DOHH2 (cell line): ENCODE results near the gene FZD7.

Source experiments
- H3F3A ChIP-seq: fragments of 200-600 bp; sonication (generic), shearing (Covaris generic); 2 replicates; pipeline ENCODE4 v1.6.0; 2016; ENCODE audit warnings: antibody characterized with exemption, mild to moderate bottlenecking; ENCODE audit not compliant: control insufficient read depth, insufficient read depth
- H3K27ac ChIP-seq: fragments of 200-600 bp; sonication (generic); 2 replicates; pipeline ENCODE4 v1.5.1; 2014; ENCODE audit warnings: low read depth, mild to moderate bottlenecking, low read length, moderate library complexity
- H3K27me3 ChIP-seq: fragments of 200-600 bp; sonication (generic); 2 replicates; pipeline ENCODE4 v1.6.1; 2014; ENCODE audit warnings: mild to moderate bottlenecking, low read length, mixed read lengths; ENCODE audit not compliant: control insufficient read depth
- H3K36me3 ChIP-seq: fragments of 200-600 bp; sonication (generic); 2 replicates; pipeline ENCODE4 v1.6.1; 2014; ENCODE audit warnings: mild to moderate bottlenecking, low read length, moderate library complexity, mixed read lengths; ENCODE audit not compliant: control insufficient read depth
- H3K4me1 ChIP-seq: fragments of 200-600 bp; sonication (generic); 2 replicates; pipeline ENCODE4 v1.6.1; 2014; ENCODE audit warnings: mild to moderate bottlenecking, low read length, mixed read lengths; ENCODE audit not compliant: control insufficient read depth
- H3K4me2 ChIP-seq: fragments of 200-600 bp; sonication (generic); 2 replicates; pipeline ENCODE4 v1.6.0; 2014; ENCODE audit warnings: mild to moderate bottlenecking, low read length, moderate library complexity
- H3K4me3 ChIP-seq: fragments of 200-600 bp; sonication (generic); 2 replicates; pipeline ENCODE4 v1.5.1; 2014; ENCODE audit warnings: mild to moderate bottlenecking, low read length, mixed read lengths
- H3K79me2 ChIP-seq: fragments of 200-600 bp; sonication (generic); 2 replicates; pipeline ENCODE4 v1.6.1; 2014; ENCODE audit warnings: mild to moderate bottlenecking, low read length, mixed read lengths; ENCODE audit not compliant: control insufficient read depth
- H3K9me2 ChIP-seq: fragments of 200-600 bp; sonication (generic); replicated peaks from 2 replicates; pipeline ENCODE4 v1.6.1; 2014; ENCODE audit warnings: mild to moderate bottlenecking, low read length, mixed read lengths; ENCODE audit not compliant: control insufficient read depth
- H3K9me3 ChIP-seq: fragments of 200-600 bp; sonication (generic); 2 replicates; pipeline ENCODE4 v1.6.1; 2014; ENCODE audit warnings: antibody characterized with exemption, low read length, mixed read lengths; ENCODE audit not compliant: control insufficient read depth, insufficient read depth
- H4K20me1 ChIP-seq: fragments of 200-600 bp; sonication (generic); 2 replicates; pipeline ENCODE4 v1.6.0; 2014; ENCODE audit warnings: low read depth, mild to moderate bottlenecking, antibody characterized with exemption, low read length, moderate library complexity; ENCODE audit not compliant: control insufficient read depth, insufficient read depth
- EZH2phosphoT487 ChIP-seq: fragments of 200-600 bp; sonication (generic); IDR thresholded peaks from 2 replicates; pipeline ENCODE4 v1.6.1; 2017; ENCODE audit warnings: borderline replicate concordance, mild to moderate bottlenecking, antibody characterized with exemption, low read length, moderate library complexity, mixed read lengths
- TF ChIP-seq, protein P1 (sequence below): fragments of 200-600 bp; sonication (generic); IDR thresholded peaks from one replicate; pipeline ENCODE4 v1.5.1; 2014; ENCODE audit warnings: antibody characterized with exemption, mild to moderate bottlenecking, low read depth, low read length; ENCODE audit not compliant: poor library complexity, severe bottlenecking

The FZD7 gene

DNA sequence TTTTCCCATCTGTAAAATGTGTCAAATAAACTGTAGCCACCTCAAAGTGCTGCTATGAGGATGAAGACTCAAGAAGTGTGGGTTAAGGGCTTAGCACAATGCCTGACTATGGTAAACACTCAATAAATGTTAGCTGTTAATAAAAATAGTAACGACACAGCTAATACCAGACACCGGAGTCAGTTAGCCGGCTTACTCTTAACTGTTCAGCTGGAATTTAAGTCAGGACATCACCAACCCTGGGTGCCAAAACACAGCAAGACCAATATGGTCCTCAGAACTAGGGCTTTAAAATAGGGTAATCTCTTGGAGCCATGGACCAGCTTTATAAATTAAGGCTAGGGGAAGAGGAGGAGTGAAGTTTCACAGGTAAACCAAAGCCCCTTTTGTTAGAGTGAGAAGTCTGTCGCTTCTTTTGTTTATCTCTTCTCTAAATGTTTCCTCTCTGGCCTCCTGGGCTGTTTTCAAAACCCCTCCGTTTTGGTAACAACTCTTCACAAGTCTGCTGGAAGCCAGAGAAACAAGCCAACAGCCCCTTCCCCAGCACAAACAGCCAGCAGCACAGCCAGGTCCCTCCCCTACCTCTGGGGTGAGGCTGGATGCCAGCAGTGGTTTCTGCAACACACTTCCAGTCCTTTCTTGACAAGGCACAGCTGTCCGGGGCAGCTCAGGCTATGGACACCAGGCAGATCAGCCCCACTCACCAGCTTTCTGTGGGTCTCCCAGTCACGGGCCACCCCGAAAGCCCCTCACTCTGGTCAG lies 13.8 kb upstream of the FZD7 start:
- H3K9me2 ChIP-seq, result no peaks in the 10 kb centered on the region
- H3K27ac ChIP-seq, result no peak overlapping the region
- TF ChIP-seq, protein P1, sequence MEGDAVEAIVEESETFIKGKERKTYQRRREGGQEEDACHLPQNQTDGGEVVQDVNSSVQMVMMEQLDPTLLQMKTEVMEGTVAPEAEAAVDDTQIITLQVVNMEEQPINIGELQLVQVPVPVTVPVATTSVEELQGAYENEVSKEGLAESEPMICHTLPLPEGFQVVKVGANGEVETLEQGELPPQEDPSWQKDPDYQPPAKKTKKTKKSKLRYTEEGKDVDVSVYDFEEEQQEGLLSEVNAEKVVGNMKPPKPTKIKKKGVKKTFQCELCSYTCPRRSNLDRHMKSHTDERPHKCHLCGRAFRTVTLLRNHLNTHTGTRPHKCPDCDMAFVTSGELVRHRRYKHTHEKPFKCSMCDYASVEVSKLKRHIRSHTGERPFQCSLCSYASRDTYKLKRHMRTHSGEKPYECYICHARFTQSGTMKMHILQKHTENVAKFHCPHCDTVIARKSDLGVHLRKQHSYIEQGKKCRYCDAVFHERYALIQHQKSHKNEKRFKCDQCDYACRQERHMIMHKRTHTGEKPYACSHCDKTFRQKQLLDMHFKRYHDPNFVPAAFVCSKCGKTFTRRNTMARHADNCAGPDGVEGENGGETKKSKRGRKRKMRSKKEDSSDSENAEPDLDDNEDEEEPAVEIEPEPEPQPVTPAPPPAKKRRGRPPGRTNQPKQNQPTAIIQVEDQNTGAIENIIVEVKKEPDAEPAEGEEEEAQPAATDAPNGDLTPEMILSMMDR, result no peak
- TF ChIP-seq EZH2phosphoT487, result no peak
- no peaks in the 10 kb centered on the region for H4K20me1 ChIP-seq
- H3K79me2 ChIP-seq, result no peaks in the 10 kb centered on the region
- no peaks in the 10 kb centered on the region for H3K4me1 ChIP-seq
- no peaks in the 10 kb centered on the region for H3F3A ChIP-seq
- no peaks in the 10 kb centered on the region for H3K36me3 ChIP-seq
- H3K4me2 ChIP-seq, result no peak overlapping the region
- H3K27me3 ChIP-seq, result no peaks in the 10 kb centered on the region
- H3K4me3 ChIP-seq, result no peak overlapping the region
- no peaks in the 10 kb centered on the region for H3K9me3 ChIP-seq

DNA sequence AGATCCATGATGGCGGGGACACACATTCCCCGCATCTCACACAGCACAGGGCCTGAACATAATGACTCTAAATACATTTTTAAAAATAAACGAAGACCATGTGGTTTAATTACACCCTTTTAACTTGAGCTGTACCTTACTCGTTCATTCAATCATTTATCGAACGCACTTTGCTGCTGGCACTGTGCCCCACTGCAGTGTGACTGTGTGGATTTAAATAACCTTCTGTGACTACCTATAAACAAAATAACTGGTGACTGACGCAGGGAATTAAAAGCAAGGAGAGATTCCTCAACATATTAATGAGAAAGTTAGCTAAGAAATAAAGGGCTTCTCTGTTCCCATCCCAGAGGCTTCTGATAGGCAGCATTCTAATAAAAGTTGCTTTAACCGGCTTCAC lies 10.9 kb upstream of the FZD7 start:
- no peaks in the 10 kb centered on the region for H3K79me2 ChIP-seq
- no peaks in the 10 kb centered on the region for H3K4me1 ChIP-seq
- H3K4me3 ChIP-seq, result no peak overlapping the region
- H3K36me3 ChIP-seq, result no peaks in the 10 kb centered on the region
- no peaks in the 10 kb centered on the region for H3F3A ChIP-seq
- TF ChIP-seq, protein P1, result no peak
- TF ChIP-seq EZH2phosphoT487, result no peak
- H3K27ac ChIP-seq, result no peak overlapping the region
- no peaks in the 10 kb centered on the region for H3K9me3 ChIP-seq
- no peak overlapping the region for H3K4me2 ChIP-seq
- H3K9me2 ChIP-seq, result no peaks in the 10 kb centered on the region
- H4K20me1 ChIP-seq, result no peaks in the 10 kb centered on the region
- no peaks in the 10 kb centered on the region for H3K27me3 ChIP-seq

DNA sequence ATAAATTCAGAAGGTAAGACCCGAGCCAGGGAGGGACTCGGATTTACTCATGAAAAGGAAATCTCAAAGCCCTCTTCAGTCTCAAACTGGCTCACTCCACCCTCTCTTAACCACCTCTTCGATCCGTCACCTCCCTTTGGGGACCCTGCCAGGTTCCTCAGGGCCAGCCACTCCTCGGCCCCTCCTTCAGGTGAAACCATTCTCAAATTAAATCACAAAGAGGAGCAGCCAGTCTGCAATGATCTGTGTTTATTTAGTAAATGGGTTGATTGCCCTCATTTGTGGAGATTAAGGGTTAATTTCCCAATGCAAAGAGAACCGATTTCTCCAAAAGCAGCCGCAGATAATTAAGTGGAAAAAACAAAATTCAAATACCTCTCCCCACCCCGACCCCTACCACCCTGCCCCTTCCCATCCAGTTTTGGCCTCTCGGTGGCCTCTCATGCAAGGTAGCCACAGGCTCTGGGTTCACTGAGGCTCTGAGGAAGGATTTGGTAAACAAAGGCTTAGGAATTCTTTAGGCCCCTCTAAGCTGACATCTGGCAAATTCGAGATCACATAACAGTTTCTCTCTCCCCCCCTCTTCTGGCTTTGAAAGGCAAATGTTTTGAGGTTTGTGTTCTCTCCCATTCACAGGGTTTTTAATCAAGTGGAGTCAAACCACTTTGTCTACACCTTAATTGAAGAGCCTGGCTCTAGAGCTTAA lies 10.3 kb upstream of the FZD7 start:
- no peaks in the 10 kb centered on the region for H3K79me2 ChIP-seq
- no peaks in the 10 kb centered on the region for H3F3A ChIP-seq
- H3K27ac ChIP-seq, result no peak overlapping the region
- TF ChIP-seq, protein P1, result no peak
- no peak for TF ChIP-seq EZH2phosphoT487
- no peaks in the 10 kb centered on the region for H3K36me3 ChIP-seq
- no peaks in the 10 kb centered on the region for H3K9me3 ChIP-seq
- no peaks in the 10 kb centered on the region for H3K9me2 ChIP-seq
- no peak overlapping the region for H3K4me2 ChIP-seq
- H3K4me1 ChIP-seq, result no peaks in the 10 kb centered on the region
- H4K20me1 ChIP-seq, result no peaks in the 10 kb centered on the region
- H3K4me3 ChIP-seq, result no peak overlapping the region
- H3K27me3 ChIP-seq, result no peaks in the 10 kb centered on the region
